CD4-positive, alpha-beta T cell treated with Interleukin-21 for 1 hour (primary cell): ENCODE data around the gene SLC30A1.
"Not testable (repeated sequence)": the region's sequence is repeated elsewhere in the genome, so short reads cannot be mapped to it uniquely, and the experiment has no call there.

Source experiments
- DNase-seq: peaks from one replicate; pipeline ENCODE4 v3.0.0-alpha.2; 2020

The SLC30A1 gene

GRCh38 chr1:211580303-211580687 lies 1.3 kb upstream of the SLC30A1 start:
- DNase-seq = no peak

- no peak for DNase-seq
These were observed 710 bp upstream of the SLC30A1 start for GRCh38 chr1:211579440-211580302.

- peak; percentile 77 for DNase-seq
These were observed 932 bp downstream of the SLC30A1 start for GRCh38 chr1:211577819-211578639.

- DNase-seq = peak; percentile 3
These were observed 1.6 kb downstream of the SLC30A1 start for GRCh38 chr1:211577277-211577818.

- DNase-seq = no peak
These were observed 2.2 kb downstream of the SLC30A1 start for GRCh38 chr1:211576717-211577116.

- no peak for DNase-seq
These were observed 4.3 kb downstream of the SLC30A1 start for GRCh38 chr1:211574705-211575104.

GRCh38 chr1:211571998-211572397 lies 7.0 kb downstream of the SLC30A1 start:
- no peak for DNase-seq

GRCh38 chr1:211570378-211570777 lies 8.6 kb downstream of the SLC30A1 start:
- DNase-seq = not testable (repeated sequence)

GRCh38 chr1:211566431-211567025 lies 12.4 kb downstream of the SLC30A1 start:
- no peak for DNase-seq

GRCh38 chr1:211564084-211564483 lies 14.9 kb downstream of the SLC30A1 start:
- no peak for DNase-seq

GRCh38 chr1:211559222-211560010 lies 19.5 kb downstream of the SLC30A1 start:
- no peak for DNase-seq

GRCh38 chr1:211557894-211558625 lies 20.9 kb downstream of the SLC30A1 start:
- DNase-seq = no peak

- no peak for DNase-seq
These were observed 25.4 kb downstream of the SLC30A1 start for GRCh38 chr1:211553549-211553948.

- DNase-seq = no peak
These were observed 27.1 kb downstream of the SLC30A1 start for GRCh38 chr1:211551638-211552460.

GRCh38 chr1:211549092-211549711 lies 29.8 kb downstream of the SLC30A1 start:
- no peak for DNase-seq

- no peak for DNase-seq
These were observed 30.5 kb downstream of the SLC30A1 start for GRCh38 chr1:211548321-211549091.

GRCh38 chr1:211547710-211548109 lies 31.3 kb downstream of the SLC30A1 start:
- DNase-seq = no peak

GRCh38 chr1:211546543-211546942 lies 32.4 kb downstream of the SLC30A1 start:
- DNase-seq = no peak

- DNase-seq = no peak
These were observed 35.9 kb downstream of the SLC30A1 start for GRCh38 chr1:211543025-211543424.
